SK-N-MC (cell line): Measurements from ENCODE around the gene RNF133.

Experiments
- EZH2 ChIP-seq: fragments of 200-600 bp; sonication (generic); IDR thresholded peaks from one replicate; pipeline ENCODE4 v1.6.1; 2017; ENCODE audit warnings: antibody characterized with exemption
- FOXP2 ChIP-seq: optimal IDR thresholded peaks from 2 replicates; pipeline ENCODE3; 2011; ENCODE audit warnings: mild to moderate bottlenecking, moderate library complexity; ENCODE audit not compliant: insufficient read depth; ENCODE audit errors: extremely low read length, control extremely low read depth
- POLR2AphosphoS5 ChIP-seq: IDR thresholded peaks from 2 replicates; pipeline ENCODE4 v1.6.1; 2012; ENCODE audit warnings: mild to moderate bottlenecking, low read depth, low read length, borderline replicate concordance

DNA sequence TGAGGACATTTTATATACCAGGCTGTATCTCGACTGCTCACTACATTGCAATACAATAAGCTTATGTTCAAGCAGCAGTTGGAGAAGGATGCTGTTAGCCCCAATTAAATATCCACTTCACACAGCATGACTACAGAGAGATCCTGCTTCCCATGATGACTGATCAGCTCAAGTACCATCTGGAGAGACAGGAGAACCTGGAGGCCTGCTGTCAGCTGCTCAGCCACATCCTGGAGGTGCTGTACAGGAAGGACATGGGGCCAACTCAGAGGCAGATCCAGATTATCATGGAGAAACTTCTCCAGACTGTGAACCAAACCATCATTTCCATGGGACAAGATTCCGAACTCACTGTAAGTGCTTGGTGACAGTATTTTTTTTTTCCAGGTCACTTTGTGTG is 22.5 kb downstream of the RNF133 start:
- TF ChIP-seq POLR2AphosphoS5 (no peak), EZH2 (no peak), FOXP2 (no peak)
